Ishikawa (cell line): ENCODE results near the gene EYA2.

Experiments
- CEBPB ChIP-seq: IDR thresholded peaks from 2 replicates; pipeline ENCODE4 v1.6.1; 2012
- EP300 ChIP-seq: IDR thresholded peaks from 2 replicates; pipeline ENCODE4 v1.6.1; 2012; ENCODE audit warnings: borderline replicate concordance
- FOXM1 ChIP-seq: IDR thresholded peaks from 2 replicates; pipeline ENCODE4 v1.6.1; 2012; ENCODE audit warnings: low read depth, borderline replicate concordance
- YY1 ChIP-seq: IDR thresholded peaks from 2 replicates; pipeline ENCODE4 v1.6.1; 2012; ENCODE audit warnings: low read depth
- TF ChIP-seq, protein P1 (sequence below): IDR thresholded peaks from 2 replicates; pipeline ENCODE4 v1.6.1; 2012
- TF ChIP-seq, protein P2 (sequence below): IDR thresholded peaks from 2 replicates; pipeline ENCODE4 v1.6.1; 2012; ENCODE audit warnings: low read depth, mild to moderate bottlenecking

DNA sequence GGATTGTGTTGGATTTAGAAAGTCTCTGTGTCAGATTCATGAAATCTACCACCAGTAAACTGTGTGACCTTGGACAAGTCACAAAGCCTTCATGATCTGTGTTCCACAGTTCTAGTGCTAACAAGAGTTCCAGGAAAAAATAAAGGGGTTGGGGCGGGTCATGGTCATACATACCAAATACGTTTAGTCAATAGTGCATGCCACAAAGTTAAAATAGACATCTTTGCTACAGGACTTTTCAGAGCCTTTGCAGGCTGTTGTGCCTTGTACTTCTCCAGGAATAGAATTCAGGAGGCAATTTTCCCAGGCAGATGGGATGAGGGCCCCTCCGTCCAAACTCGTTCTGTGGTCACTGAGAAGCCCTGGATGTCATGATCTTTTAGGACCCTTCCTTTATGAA is 127.2 kb downstream of the EYA2 start:
- TF ChIP-seq EP300 (no peak), YY1 (no peak), CEBPB (no peak), FOXM1 (no peak)
- TF ChIP-seq, protein P1, sequence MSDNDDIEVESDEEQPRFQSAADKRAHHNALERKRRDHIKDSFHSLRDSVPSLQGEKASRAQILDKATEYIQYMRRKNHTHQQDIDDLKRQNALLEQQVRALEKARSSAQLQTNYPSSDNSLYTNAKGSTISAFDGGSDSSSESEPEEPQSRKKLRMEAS = no peak
- TF ChIP-seq, protein P2, sequence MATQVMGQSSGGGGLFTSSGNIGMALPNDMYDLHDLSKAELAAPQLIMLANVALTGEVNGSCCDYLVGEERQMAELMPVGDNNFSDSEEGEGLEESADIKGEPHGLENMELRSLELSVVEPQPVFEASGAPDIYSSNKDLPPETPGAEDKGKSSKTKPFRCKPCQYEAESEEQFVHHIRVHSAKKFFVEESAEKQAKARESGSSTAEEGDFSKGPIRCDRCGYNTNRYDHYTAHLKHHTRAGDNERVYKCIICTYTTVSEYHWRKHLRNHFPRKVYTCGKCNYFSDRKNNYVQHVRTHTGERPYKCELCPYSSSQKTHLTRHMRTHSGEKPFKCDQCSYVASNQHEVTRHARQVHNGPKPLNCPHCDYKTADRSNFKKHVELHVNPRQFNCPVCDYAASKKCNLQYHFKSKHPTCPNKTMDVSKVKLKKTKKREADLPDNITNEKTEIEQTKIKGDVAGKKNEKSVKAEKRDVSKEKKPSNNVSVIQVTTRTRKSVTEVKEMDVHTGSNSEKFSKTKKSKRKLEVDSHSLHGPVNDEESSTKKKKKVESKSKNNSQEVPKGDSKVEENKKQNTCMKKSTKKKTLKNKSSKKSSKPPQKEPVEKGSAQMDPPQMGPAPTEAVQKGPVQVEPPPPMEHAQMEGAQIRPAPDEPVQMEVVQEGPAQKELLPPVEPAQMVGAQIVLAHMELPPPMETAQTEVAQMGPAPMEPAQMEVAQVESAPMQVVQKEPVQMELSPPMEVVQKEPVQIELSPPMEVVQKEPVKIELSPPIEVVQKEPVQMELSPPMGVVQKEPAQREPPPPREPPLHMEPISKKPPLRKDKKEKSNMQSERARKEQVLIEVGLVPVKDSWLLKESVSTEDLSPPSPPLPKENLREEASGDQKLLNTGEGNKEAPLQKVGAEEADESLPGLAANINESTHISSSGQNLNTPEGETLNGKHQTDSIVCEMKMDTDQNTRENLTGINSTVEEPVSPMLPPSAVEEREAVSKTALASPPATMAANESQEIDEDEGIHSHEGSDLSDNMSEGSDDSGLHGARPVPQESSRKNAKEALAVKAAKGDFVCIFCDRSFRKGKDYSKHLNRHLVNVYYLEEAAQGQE = no peak
